Fibroblast of lung (primary cell): ENCODE data around the gene UNC13C. TPM values are rescaled to one million over a fixed set of nuclear protein-coding genes. Genes with fewer than 3 reads are reported as not detected.

Source experiments
- DNase-seq, 2 donors: peaks; one replicate each; pipeline versions ENCODE4 v3.0.0 to v3.0.0-alpha.2; 2010; ENCODE audit warnings: low read depth in 2 of 2
- H2AFZ ChIP-seq: 2 replicates; pipeline ENCODE4 v1.5.1; 2012; ENCODE audit warnings: low read length, control low read depth, inconsistent platforms
- H3K27ac ChIP-seq: 2 replicates; pipeline ENCODE4 v1.5.1; 2011; ENCODE audit warnings: low read length, control low read depth; ENCODE audit not compliant: insufficient read depth
- H3K27me3 ChIP-seq: 2 replicates; pipeline ENCODE4 v1.5.1; 2011; ENCODE audit warnings: mild to moderate bottlenecking, low read length; ENCODE audit not compliant: control insufficient read depth, insufficient read depth
- H3K36me3 ChIP-seq: 2 replicates; pipeline ENCODE4 v1.5.1; 2011; ENCODE audit warnings: low read length; ENCODE audit not compliant: control insufficient read depth, insufficient read depth
- H3K4me1 ChIP-seq: 2 replicates; pipeline ENCODE4 v1.5.1; 2011; ENCODE audit warnings: low read length; ENCODE audit not compliant: control insufficient read depth, insufficient read depth; ENCODE audit errors: extremely low read depth
- H3K4me2 ChIP-seq: 2 replicates; pipeline ENCODE4 v1.5.1; 2011; ENCODE audit warnings: low read length, control low read depth; ENCODE audit not compliant: insufficient read depth; ENCODE audit errors: extremely low read depth
- H3K4me3 ChIP-seq, 4 experiments: fragments of 200-600 bp in 1 of 4; sonication (generic) in 1 of 4; replicated peaks in 1 of 4; 2 replicates each; pipeline ENCODE4 v1.5.1; 2011 to 2016; ENCODE audit warnings: low read length in 4 of 4, low read depth in 3 of 4, mild to moderate bottlenecking in 3 of 4, control low read depth in 2 of 4, inconsistent platforms in 1 of 4, mixed read lengths in 1 of 4; ENCODE audit not compliant: insufficient read depth in 1 of 4; ENCODE audit errors: control extremely low read depth in 1 of 4
- H3K79me2 ChIP-seq: 2 replicates; pipeline ENCODE4 v1.5.1; 2012; ENCODE audit warnings: mild to moderate bottlenecking, low read length, inconsistent platforms; ENCODE audit not compliant: control insufficient read depth, insufficient read depth
- H3K9ac ChIP-seq: 2 replicates; pipeline ENCODE4 v1.5.1; 2011; ENCODE audit warnings: mild to moderate bottlenecking, low read length, control low read depth; ENCODE audit not compliant: insufficient read depth
- H3K9me3 ChIP-seq: 2 replicates; pipeline ENCODE4 v1.5.1; 2012; ENCODE audit warnings: low read depth, low read length; ENCODE audit not compliant: control insufficient read depth, insufficient read depth
- H4K20me1 ChIP-seq: 2 replicates; pipeline ENCODE4 v1.5.1; 2011; ENCODE audit warnings: low read length; ENCODE audit not compliant: control insufficient read depth, insufficient read depth; ENCODE audit errors: extremely low read depth
- EZH2 ChIP-seq: IDR thresholded peaks from 2 replicates; pipeline ENCODE4 v1.5.1; 2012; ENCODE audit warnings: low read length, control low read depth, mild to moderate bottlenecking; ENCODE audit errors: missing control alignments
- polyA plus RNA-seq, 2 donors: library from polyadenylated mRNA; depleted of rRNA in 1 of 2; stranded (reverse) in 1 of 2; unstranded in 1 of 2; fragments of >200 nt; gene quantifications; 2 replicates each; pipeline ENCODE4 v1.2.1, GENCODE V29; 2011 to 2012; ENCODE audit warnings: missing spikeins in 1 of 2
- total RNA-seq: library from RNA; depleted of rRNA; stranded (reverse); fragments of >200 nt; gene quantifications from 2 replicates; pipeline ENCODE4 v1.2.1, GENCODE V29; 2014
- TF ChIP-seq, protein P1 (sequence below), 2 donors: IDR thresholded peaks in 1 of 2; conservative IDR thresholded peaks in 1 of 2; 1 replicate in 1 of 2; 2 replicates in 1 of 2; pipeline ENCODE4 v1.5.1; 2011 to 2012; ENCODE audit warnings: low read length in 2 of 2, control low read depth in 1 of 2, inconsistent platforms in 1 of 2, low read depth in 1 of 2, mild to moderate bottlenecking in 1 of 2

UNC13C gene
- total and polyA plus RNA-seq, 2 donors (not counting 1 experiment from before 2014, with no cell fraction given), result not detected

DNA sequence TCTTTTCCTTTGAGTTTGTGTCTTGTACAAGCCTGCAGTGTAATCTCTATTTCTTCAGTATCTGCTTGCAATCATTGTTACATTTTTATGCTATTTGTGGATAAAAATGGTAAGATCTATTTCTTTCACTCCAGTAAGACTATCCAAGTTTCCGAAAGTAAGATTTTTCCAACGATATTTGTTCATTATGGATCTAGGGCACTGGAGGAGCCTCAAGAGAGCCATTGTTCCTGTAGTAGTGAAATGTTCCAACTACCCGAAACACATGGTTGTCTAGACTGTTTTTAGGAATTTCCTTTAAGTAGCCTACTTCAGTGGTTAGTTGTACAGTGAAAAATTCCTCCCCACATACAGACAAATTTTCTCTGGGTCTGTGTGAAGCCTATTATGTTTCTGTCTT, 621.1 kb downstream of the UNC13C start:
- H3K4me3 ChIP-seq, result no peak overlapping the region
- no peaks in the 10 kb centered on the region for H3K9me3 ChIP-seq
- no peak overlapping the region for H2AFZ ChIP-seq
- H3K79me2 ChIP-seq, result no peaks in the 10 kb centered on the region
- no peaks in the 10 kb centered on the region for H4K20me1 ChIP-seq
- H3K4me1 ChIP-seq, result no peaks in the 10 kb centered on the region
- no peaks in the 10 kb centered on the region for H3K36me3 ChIP-seq
- no peak for DNase-seq
- no peak overlapping the region for H3K27ac ChIP-seq
- no peak for TF ChIP-seq EZH2
- no peak overlapping the region for H3K4me2 ChIP-seq
- H3K27me3 ChIP-seq, result no peaks in the 10 kb centered on the region
- no peak overlapping the region for H3K9ac ChIP-seq

DNA sequence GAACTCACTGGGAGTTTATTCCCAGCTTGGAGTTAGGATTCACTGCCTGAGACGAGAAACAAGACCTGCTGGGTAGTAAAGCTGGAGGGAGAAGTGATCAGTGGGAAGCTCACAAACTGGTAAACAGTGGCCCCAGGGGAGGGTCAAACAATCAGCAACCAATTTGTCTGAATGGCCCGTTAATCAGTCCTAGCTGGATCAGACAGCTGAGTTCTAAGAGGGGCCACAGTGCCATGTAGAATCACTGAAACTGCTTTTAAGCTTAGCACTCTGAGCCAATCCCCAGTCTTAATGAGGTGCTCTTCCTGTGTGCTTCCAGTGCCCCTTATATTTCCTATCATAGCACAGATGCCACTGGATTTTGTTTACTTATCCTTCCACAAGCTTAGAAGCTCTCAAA, 626.8 kb downstream of the UNC13C start:
- Histone ChIP-seq H3K9ac (no peak overlapping the region), H4K20me1 (no peaks in the 10 kb centered on the region), H3K9me3 (no peaks in the 10 kb centered on the region), H3K27ac (no peak overlapping the region), H2AFZ (no peak overlapping the region), H3K4me1 (no peaks in the 10 kb centered on the region), H3K79me2 (no peaks in the 10 kb centered on the region), H3K27me3 (no peaks in the 10 kb centered on the region), H3K4me2 (no peak overlapping the region), H3K4me3 (no peak overlapping the region), H3K36me3 (no peaks in the 10 kb centered on the region)
- DNase-seq, result no peak
- TF ChIP-seq, protein P1, sequence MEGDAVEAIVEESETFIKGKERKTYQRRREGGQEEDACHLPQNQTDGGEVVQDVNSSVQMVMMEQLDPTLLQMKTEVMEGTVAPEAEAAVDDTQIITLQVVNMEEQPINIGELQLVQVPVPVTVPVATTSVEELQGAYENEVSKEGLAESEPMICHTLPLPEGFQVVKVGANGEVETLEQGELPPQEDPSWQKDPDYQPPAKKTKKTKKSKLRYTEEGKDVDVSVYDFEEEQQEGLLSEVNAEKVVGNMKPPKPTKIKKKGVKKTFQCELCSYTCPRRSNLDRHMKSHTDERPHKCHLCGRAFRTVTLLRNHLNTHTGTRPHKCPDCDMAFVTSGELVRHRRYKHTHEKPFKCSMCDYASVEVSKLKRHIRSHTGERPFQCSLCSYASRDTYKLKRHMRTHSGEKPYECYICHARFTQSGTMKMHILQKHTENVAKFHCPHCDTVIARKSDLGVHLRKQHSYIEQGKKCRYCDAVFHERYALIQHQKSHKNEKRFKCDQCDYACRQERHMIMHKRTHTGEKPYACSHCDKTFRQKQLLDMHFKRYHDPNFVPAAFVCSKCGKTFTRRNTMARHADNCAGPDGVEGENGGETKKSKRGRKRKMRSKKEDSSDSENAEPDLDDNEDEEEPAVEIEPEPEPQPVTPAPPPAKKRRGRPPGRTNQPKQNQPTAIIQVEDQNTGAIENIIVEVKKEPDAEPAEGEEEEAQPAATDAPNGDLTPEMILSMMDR (conservative IDR thresholded peaks at IDR 0.05 in 1 of 2, IDR thresholded peaks at IDR 0.05 in 1 of 2; ENCODE audit: low read depth in 1 of 2, low read length in 2 of 2), result no peak
- no peak for TF ChIP-seq EZH2

DNA sequence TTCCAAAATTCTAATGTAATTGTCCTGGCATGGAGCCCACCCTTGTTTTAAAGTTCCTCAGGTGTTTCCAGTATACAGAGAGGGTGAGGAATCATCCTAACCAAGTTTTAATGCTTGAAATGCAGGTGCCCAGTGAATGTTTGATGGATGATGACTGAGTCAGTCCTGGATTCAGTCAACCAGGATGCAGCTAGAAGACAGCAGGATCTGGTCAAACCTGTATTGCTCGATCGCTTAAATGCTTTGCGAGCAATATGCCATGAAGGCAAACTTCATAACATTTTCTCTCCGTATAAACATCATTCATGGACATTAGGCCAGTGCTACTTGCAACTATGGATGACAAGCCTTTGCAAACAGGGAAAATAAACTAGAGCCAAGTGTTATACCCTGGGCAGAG, 627.3 kb downstream of the UNC13C start:
- no peaks in the 10 kb centered on the region for H3K9me3 ChIP-seq
- H3K36me3 ChIP-seq, result no peaks in the 10 kb centered on the region
- H3K27me3 ChIP-seq, result no peaks in the 10 kb centered on the region

More for the DNA sequence above, 627.3 kb downstream of the UNC13C start:
- Histone ChIP-seq H4K20me1 (no peaks in the 10 kb centered on the region), H3K9ac (no peak overlapping the region), H3K27ac (no peak overlapping the region), H3K4me1 (no peaks in the 10 kb centered on the region), H3K79me2 (no peaks in the 10 kb centered on the region), H3K4me2 (no peak overlapping the region), H3K4me3 (no peak overlapping the region), H2AFZ (no peak overlapping the region)
- DNase-seq, result no peak
- TF ChIP-seq EZH2, result no peak
- TF ChIP-seq, protein P1 (conservative IDR thresholded peaks at IDR 0.05 in 1 of 2, IDR thresholded peaks at IDR 0.05 in 1 of 2; ENCODE audit: low read depth in 1 of 2, low read length in 2 of 2), result no peak
